ENCODE measurements around the gene PROSER3. TPM values are rescaled to one million over a fixed set of nuclear protein-coding genes. Genes with fewer than 3 reads are reported as not detected.

The PROSER3 gene
- total and polyA plus RNA-seq, 4 donors: 10.0 to 32.2 (median 12.1) TPM

DNA sequence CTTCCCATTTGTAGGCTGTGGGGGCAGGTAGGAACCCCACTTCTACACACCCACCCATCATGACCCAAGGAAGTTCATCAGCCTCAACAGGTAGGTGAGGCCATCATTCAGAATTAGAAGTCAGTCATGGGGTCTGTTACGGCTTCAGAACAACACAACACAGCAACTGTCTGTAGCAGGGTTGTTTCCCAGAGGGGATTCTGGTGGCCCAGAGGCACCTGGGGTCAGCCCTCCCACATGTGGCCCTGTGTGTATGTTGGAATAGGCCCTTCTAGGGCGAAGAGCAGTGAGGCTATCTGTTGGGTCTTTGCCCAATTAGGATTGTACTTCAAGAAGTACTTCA lies 19.1 kb upstream of the PROSER3 start:
- no peak overlapping the region for H3K9ac ChIP-seq (ENCODE audit: insufficient read depth in 1 of 2, low read length in 2 of 2)
- TF ChIP-seq, protein P1, sequence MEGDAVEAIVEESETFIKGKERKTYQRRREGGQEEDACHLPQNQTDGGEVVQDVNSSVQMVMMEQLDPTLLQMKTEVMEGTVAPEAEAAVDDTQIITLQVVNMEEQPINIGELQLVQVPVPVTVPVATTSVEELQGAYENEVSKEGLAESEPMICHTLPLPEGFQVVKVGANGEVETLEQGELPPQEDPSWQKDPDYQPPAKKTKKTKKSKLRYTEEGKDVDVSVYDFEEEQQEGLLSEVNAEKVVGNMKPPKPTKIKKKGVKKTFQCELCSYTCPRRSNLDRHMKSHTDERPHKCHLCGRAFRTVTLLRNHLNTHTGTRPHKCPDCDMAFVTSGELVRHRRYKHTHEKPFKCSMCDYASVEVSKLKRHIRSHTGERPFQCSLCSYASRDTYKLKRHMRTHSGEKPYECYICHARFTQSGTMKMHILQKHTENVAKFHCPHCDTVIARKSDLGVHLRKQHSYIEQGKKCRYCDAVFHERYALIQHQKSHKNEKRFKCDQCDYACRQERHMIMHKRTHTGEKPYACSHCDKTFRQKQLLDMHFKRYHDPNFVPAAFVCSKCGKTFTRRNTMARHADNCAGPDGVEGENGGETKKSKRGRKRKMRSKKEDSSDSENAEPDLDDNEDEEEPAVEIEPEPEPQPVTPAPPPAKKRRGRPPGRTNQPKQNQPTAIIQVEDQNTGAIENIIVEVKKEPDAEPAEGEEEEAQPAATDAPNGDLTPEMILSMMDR (IDR thresholded peaks at IDR 0.05; ENCODE audit: control extremely low read depth, extremely low read depth): no peak
- no peaks in the 10 kb centered on the region for H3K9me3 ChIP-seq (ENCODE audit: control insufficient read depth in 4 of 4, insufficient read depth in 3 of 4, low read length in 3 of 4)
- peaks cover 0 to 14% (median 0%) of the 10 kb centered on the region in 5 donors for H3K4me1 ChIP-seq (ENCODE audit: control insufficient read depth in 5 of 5, insufficient read depth in 5 of 5, low read length in 5 of 5)
- H3K27me3 ChIP-seq (ENCODE audit: control insufficient read depth in 3 of 3, insufficient read depth in 3 of 3, low read length in 2 of 3): no peaks in the 10 kb centered on the region
- DNase-seq (no peak), ATAC-seq (ENCODE audit: insufficient read depth, low FRiP score) (no peak)
- H3K36me3 ChIP-seq (ENCODE audit: control insufficient read depth in 4 of 4, insufficient read depth in 4 of 4, low read length in 4 of 4): peaks cover 3 to 38% (median 19%) of the 10 kb centered on the region in 4 donors
- 85 to 87% methylated on average over 2 of the region's 2 CpGs for WGBS, 2 donors
- no peak overlapping the region for H3K27ac ChIP-seq (ENCODE audit: low read depth in 1 of 2, low read length in 1 of 2)
- H3K4me3 ChIP-seq: no peak overlapping the region

DNA sequence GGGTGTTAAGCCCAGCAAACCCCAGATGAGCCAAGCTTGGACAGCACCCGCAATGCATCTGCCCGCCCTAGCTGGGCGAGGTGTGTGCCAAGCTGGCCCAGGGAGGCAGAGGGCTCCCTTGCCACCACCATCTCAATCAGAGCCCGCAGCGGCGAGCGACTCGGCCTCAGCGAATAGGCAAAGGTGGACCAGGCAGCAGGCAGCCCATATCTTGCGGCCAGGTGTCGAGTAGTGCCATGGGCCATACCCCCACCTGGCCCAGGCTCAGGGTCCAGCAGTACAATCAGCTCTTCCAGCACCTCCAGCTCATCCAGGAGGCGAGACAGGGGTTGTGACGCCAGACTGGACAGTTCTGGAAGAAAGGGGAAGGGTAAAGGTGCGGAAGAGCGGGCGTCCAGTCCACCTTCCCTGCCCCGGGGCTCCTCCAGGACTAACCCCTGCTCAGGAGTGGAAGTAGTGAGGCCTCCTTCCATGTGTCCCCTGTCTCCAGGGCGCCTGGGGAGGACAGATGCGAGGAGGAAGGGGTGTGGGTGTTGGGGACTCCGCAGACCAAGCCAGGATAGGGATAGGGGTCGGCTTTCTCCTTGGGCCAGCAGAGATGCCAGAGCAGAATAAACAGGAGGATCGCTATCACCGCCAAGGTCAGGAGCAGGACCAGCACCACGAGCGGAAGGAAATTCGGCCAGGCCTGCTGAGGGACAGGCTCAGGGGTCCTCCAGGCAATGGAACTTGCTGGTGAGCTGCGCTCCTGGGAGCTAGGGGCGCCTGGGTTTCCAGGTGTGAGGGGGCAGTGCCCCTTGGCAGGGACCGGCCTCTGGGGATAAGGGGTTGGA lies 18.5 kb upstream of the PROSER3 start:
- H3K27ac ChIP-seq (ENCODE audit: low read depth in 1 of 2, low read length in 1 of 2): peak overlapping the region in 1 of 2 donors; percentile 62
- peaks cover 3 to 35% (median 17%) of the 10 kb centered on the region in 4 donors for H3K36me3 ChIP-seq (ENCODE audit: control insufficient read depth in 4 of 4, insufficient read depth in 4 of 4, low read length in 4 of 4)
- DNase-seq: no peak
- no peaks in the 10 kb centered on the region for H3K9me3 ChIP-seq (ENCODE audit: control insufficient read depth in 4 of 4, insufficient read depth in 3 of 4, low read length in 3 of 4)
- H3K9ac ChIP-seq (ENCODE audit: insufficient read depth in 1 of 2, low read length in 2 of 2): no peak overlapping the region
- no peak for ATAC-seq (ENCODE audit: insufficient read depth, low FRiP score)
- 77 to 84% methylated on average over 29 of the region's 29 CpGs for WGBS, 2 donors
- H3K4me1 ChIP-seq (ENCODE audit: control insufficient read depth in 5 of 5, insufficient read depth in 5 of 5, low read length in 5 of 5): peaks cover 0 to 19% (median 4%) of the 10 kb centered on the region in 5 donors
- H3K4me3 ChIP-seq: no peak overlapping the region
- no peaks in the 10 kb centered on the region for H3K27me3 ChIP-seq (ENCODE audit: control insufficient read depth in 3 of 3, insufficient read depth in 3 of 3, low read length in 2 of 3)
- TF ChIP-seq, protein P1 (IDR thresholded peaks at IDR 0.05; ENCODE audit: control extremely low read depth, extremely low read depth): no peak

DNA sequence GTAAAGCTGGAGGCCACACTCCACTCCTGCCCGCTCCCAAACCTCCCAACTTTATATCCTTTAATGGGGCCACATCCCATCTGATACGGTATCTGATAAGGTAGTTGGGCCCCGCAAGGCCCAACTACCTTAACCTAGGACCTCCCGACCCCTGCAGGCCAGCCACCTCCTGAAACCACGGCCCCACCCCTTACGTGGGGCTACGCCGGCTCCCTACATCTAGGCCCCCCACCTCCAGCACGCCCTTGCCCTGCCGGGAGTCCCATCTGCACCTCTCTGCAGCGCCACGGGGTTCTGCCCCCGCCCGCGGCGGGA lies 17.9 kb upstream of the PROSER3 start:
- Histone ChIP-seq H3K27me3 (ENCODE audit: control insufficient read depth in 3 of 3, insufficient read depth in 3 of 3, low read length in 2 of 3) (no peaks in the 10 kb centered on the region), H3K27ac (ENCODE audit: low read depth in 1 of 2, low read length in 1 of 2) (peak overlapping the region; percentile 34 to 81), H3K4me3 (peak overlapping the region; percentile 56), H3K9ac (ENCODE audit: insufficient read depth in 1 of 2, low read length in 2 of 2) (peak overlapping the region in 1 of 2 donors; percentile 38), H3K36me3 (ENCODE audit: control insufficient read depth in 4 of 4, insufficient read depth in 4 of 4, low read length in 4 of 4) (peaks cover 3 to 32% (median 15%) of the 10 kb centered on the region in 4 donors), H3K4me1 (ENCODE audit: control insufficient read depth in 5 of 5, insufficient read depth in 5 of 5, low read length in 5 of 5) (peaks cover 0 to 22% (median 4%) of the 10 kb centered on the region in 5 donors), H3K9me3 (ENCODE audit: control insufficient read depth in 4 of 4, insufficient read depth in 3 of 4, low read length in 3 of 4) (no peaks in the 10 kb centered on the region)
- WGBS, 2 donors: 5 to 6% methylated on average over 16 of the region's 16 CpGs
- TF ChIP-seq, protein P1 (IDR thresholded peaks at IDR 0.05; ENCODE audit: control extremely low read depth, extremely low read depth): no peak
- no peak for ATAC-seq (ENCODE audit: insufficient read depth, low FRiP score)
- DNase-seq: no peak
